PC-3 (cell line): Measurements from ENCODE around the gene TOGARAM2. TPM values are rescaled to one million over a fixed set of nuclear protein-coding genes. Genes with fewer than 3 reads are reported as not detected.

ENCODE experiments used
- ATAC-seq: fragments of 200-7000 bp; cut with Tn5 transposase; 2 replicates; pipeline ENCODE4 v1.9.1; 2020; ENCODE audit warnings: mild to moderate bottlenecking, moderate library complexity
- BruUV-seq: library from RNA; stranded (reverse); fragments of 400-500 nt; replicated peaks from 2 replicates; lab custom pipeline; 2021; lab: Mats Ljungman, UMichigan
- CTCF ChIA-PET: fragments of 300-600 bp; sonication (Branson Sonifier 250); formaldehyde crosslinking; loops from one replicate; lab custom pipeline; 2022; ENCODE audit warnings: antibody characterized with exemption; lab: Charles Lee
- POLR2A ChIA-PET: fragments of 300-600 bp; sonication (Branson Sonifier 250); formaldehyde crosslinking; loops from one replicate; lab custom pipeline; 2022; ENCODE audit warnings: antibody characterized with exemption; ENCODE audit not compliant: unreplicated experiment; lab: Charles Lee
- DNase-seq: peaks from one replicate; pipeline ENCODE4 v3.0.0-alpha.2; 2015
- H2AFZ ChIP-seq: fragments of 300-600 bp; sonication (generic); 2 replicates; pipeline ENCODE4 v1.6.0; 2016; ENCODE audit warnings: antibody characterized with exemption, low read length
- H3F3A ChIP-seq: fragments of 300-600 bp; sonication (generic); one replicate; pipeline ENCODE4 v1.6.0; 2017; ENCODE audit warnings: antibody characterized with exemption, low read length, control low read depth, mild to moderate bottlenecking; ENCODE audit not compliant: unreplicated experiment
- H3K27ac ChIP-seq: fragments of 300-600 bp; sonication (generic); 2 replicates; pipeline ENCODE4 v1.5.1; 2016; ENCODE audit warnings: mild to moderate bottlenecking, low read length
- H3K27me3 ChIP-seq: fragments of 300-600 bp; sonication (generic); 2 replicates; pipeline ENCODE4 v1.6.1; 2016; ENCODE audit warnings: low read length, mixed read lengths
- H3K36me3 ChIP-seq: fragments of 300-600 bp; sonication (generic); 2 replicates; pipeline ENCODE4 v1.6.1; 2016; ENCODE audit warnings: low read depth, mixed run types, low read length, mixed read lengths
- H3K4me1 ChIP-seq: fragments of 300-600 bp; sonication (generic); 2 replicates; pipeline ENCODE4 v1.5.1; 2016; ENCODE audit warnings: low read length; ENCODE audit not compliant: insufficient read depth
- H3K4me2 ChIP-seq: fragments of 300-600 bp; sonication (generic); 2 replicates; pipeline ENCODE4 v1.6.0; 2016; ENCODE audit warnings: low read length
- H3K4me3 ChIP-seq: fragments of 300-600 bp; sonication (generic); 2 replicates; pipeline ENCODE4 v1.5.1; 2016; ENCODE audit warnings: mild to moderate bottlenecking, low read length, mixed read lengths
- H3K79me2 ChIP-seq: fragments of 300-600 bp; sonication (generic); 2 replicates; pipeline ENCODE4 v1.6.1; 2017; ENCODE audit warnings: low read length, mixed read lengths
- H3K9ac ChIP-seq: fragments of 300-600 bp; sonication (generic); 2 replicates; pipeline ENCODE4 v1.6.0; 2016; ENCODE audit warnings: mild to moderate bottlenecking, low read length
- H3K9me2 ChIP-seq: fragments of 300-600 bp; sonication (generic); replicated peaks from 2 replicates; pipeline ENCODE4 v1.6.1; 2016; ENCODE audit warnings: mixed run types, low read length, mixed read lengths
- H3K9me3 ChIP-seq: fragments of 300-600 bp; sonication (generic); 2 replicates; pipeline ENCODE4 v1.6.1; 2016; ENCODE audit warnings: low read length, mixed read lengths
- H4K20me1 ChIP-seq: fragments of 300-600 bp; sonication (generic); 2 replicates; pipeline ENCODE4 v1.6.1; 2016; ENCODE audit warnings: low read length, mixed read lengths
- EZH2 ChIP-seq: fragments of 300-600 bp; sonication (generic); IDR thresholded peaks from one replicate; pipeline ENCODE4 v1.6.1; 2017; ENCODE audit warnings: antibody characterized with exemption, mild to moderate bottlenecking, low read length; ENCODE audit not compliant: unreplicated experiment
- EZH2phosphoT487 ChIP-seq: fragments of 300-600 bp; sonication (generic); IDR thresholded peaks from 2 replicates; pipeline ENCODE4 v1.6.1; 2018; ENCODE audit warnings: mild to moderate bottlenecking, antibody characterized with exemption, low read length, borderline replicate concordance
- intact Hi-C: fragments of 100-400 bp; cut with micrococcal nuclease; formaldehyde crosslinking; loops from 2 replicates; pipeline ENCODE4 v1.9.0; 2023
- total RNA-seq: library from RNA; depleted of rRNA; stranded (reverse); fragments of >200 nt; gene quantifications from 2 replicates; pipeline ENCODE4 v1.2.3, GENCODE V29; 2014
- TF ChIP-seq, protein P1 (sequence below): fragments of 300-600 bp; sonication (generic); conservative IDR thresholded peaks from 2 replicates; pipeline ENCODE4 v1.5.1; 2017; ENCODE audit warnings: antibody characterized with exemption, low read depth, mild to moderate bottlenecking, low read length

Gene TOGARAM2
- total RNA-seq, 1 experiment from 2014 or later: not detected

DNA sequence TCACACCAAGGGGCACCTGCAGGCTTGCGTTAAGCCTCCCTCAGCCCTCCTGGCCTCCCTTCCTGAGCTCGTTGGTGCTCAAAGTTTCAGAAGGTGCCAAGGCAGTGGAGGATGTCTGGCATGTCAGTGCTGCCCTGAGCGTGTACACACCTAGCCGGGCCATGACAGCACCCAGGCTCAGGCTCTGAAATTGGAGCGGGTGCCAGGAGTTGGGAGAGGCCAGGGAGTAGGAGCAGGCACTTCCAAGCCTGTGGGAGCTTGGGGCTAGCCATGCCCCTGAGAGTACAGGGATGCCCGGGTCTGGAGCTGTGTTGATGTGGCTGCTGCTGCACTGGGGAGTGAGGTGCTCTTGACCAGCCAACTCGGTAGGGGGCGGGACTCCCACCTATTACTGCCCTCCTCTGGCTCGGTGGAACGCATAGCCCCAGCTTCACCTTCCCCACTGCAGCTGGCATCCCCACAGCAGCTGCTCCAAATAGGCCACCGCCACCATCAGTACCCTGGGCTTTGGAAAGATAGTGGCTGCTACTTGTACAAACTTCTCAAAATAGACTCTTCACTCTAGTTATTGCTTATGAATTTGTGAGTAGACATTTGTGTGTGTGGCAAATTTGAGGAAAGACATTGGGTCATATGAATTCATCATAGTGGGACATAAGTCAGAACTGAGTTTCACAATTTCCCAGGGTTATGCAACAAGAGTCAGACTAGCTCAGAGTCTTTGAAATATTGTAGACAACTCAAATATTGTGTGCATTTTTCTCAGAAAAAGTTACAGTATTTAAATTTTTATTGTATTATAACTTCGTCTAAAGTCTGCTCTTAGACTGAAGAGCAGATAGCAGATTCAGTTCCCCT is 100.0 kb downstream of the TOGARAM2 start:
- Histone ChIP-seq H3K9me3 (peaks cover 5% of the 10 kb centered on the region), H3K36me3 (no peaks in the 10 kb centered on the region), H3K79me2 (no peaks in the 10 kb centered on the region), H3K9ac (no peak overlapping the region), H3K4me3 (no peak overlapping the region), H3K4me1 (no peaks in the 10 kb centered on the region), H4K20me1 (no peaks in the 10 kb centered on the region), H3K9me2 (no peaks in the 10 kb centered on the region), H3F3A (no peaks in the 10 kb centered on the region), H3K27ac (no peak overlapping the region), H2AFZ (no peak overlapping the region), H3K27me3 (no peaks in the 10 kb centered on the region), H3K4me2 (no peak overlapping the region)
- intact Hi-C loops: no loop called here
- CTCF ChIA-PET: no interaction called here
- BruUV-seq: no TSS peak
- no peak for DNase-seq
- TF ChIP-seq EZH2phosphoT487: no peak
- TF ChIP-seq, protein P1, sequence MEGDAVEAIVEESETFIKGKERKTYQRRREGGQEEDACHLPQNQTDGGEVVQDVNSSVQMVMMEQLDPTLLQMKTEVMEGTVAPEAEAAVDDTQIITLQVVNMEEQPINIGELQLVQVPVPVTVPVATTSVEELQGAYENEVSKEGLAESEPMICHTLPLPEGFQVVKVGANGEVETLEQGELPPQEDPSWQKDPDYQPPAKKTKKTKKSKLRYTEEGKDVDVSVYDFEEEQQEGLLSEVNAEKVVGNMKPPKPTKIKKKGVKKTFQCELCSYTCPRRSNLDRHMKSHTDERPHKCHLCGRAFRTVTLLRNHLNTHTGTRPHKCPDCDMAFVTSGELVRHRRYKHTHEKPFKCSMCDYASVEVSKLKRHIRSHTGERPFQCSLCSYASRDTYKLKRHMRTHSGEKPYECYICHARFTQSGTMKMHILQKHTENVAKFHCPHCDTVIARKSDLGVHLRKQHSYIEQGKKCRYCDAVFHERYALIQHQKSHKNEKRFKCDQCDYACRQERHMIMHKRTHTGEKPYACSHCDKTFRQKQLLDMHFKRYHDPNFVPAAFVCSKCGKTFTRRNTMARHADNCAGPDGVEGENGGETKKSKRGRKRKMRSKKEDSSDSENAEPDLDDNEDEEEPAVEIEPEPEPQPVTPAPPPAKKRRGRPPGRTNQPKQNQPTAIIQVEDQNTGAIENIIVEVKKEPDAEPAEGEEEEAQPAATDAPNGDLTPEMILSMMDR: no peak
- TF ChIP-seq EZH2: no peak
- ATAC-seq: no peak
- POLR2A ChIA-PET: no interaction called here

DNA sequence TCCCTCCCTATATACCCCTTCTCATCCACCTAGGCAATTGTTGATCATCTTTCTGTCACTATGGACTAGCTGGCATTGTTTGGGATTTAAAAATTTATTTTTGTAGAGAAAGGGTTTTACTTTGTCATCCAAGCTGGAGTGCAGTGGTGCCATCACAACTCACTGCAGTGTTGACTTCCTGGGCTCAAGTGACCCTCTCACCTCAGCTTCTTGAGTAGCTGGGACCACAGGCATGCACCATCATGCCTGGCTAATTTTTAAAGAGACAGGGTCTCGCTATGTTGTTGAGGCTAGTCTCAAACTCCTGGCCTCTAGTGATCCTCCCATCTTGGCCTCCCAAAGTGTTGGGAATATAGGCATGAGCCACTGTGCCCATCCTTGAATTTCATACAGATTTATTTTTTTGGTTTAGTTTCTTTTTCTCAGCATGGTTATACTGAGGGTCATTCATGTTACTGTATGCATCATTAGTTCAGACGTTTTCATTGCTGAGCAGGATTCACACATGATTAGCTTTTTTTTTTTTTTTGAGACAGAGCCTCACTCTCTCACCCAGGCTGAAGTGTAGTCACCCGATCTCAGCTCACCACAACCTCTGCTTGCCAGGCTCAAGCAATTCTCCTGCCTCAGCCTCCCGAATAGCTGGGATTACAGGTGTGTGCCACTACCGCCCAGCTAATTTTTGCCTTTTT is 101.9 kb downstream of the TOGARAM2 start:
- POLR2A ChIA-PET: no interaction called here

More for the DNA sequence above, 101.9 kb downstream of the TOGARAM2 start:
- no peak overlapping the region for H2AFZ ChIP-seq
- no peaks in the 10 kb centered on the region for H3F3A ChIP-seq
- H3K36me3 ChIP-seq: no peaks in the 10 kb centered on the region
- no peak for ATAC-seq
- no peaks in the 10 kb centered on the region for H3K4me1 ChIP-seq
- no peaks in the 10 kb centered on the region for H3K79me2 ChIP-seq
- H3K4me3 ChIP-seq: no peak overlapping the region
- CTCF ChIA-PET: no interaction called here
- intact Hi-C loops: no loop called here
- no peak for DNase-seq
- H3K27ac ChIP-seq: no peak overlapping the region
- H3K9me2 ChIP-seq: no peaks in the 10 kb centered on the region
- no peaks in the 10 kb centered on the region for H4K20me1 ChIP-seq
- no peak overlapping the region for H3K9ac ChIP-seq
- BruUV-seq: no TSS peak
- peaks cover 5% of the 10 kb centered on the region for H3K9me3 ChIP-seq
- TF ChIP-seq, protein P1: no peak
- no peak for TF ChIP-seq EZH2
- TF ChIP-seq EZH2phosphoT487: no peak
- H3K27me3 ChIP-seq: no peaks in the 10 kb centered on the region
- no peak overlapping the region for H3K4me2 ChIP-seq
